DMS 273 (cell line): ENCODE data around the gene RAB10.
"Not testable (repeated sequence)": the region's sequence is repeated elsewhere in the genome, so short reads cannot be mapped to it uniquely, and the experiment has no call there.

Experiments used
- DNase-seq: peaks from one replicate; lab custom pipeline; 2025; ENCODE audit not compliant: unreplicated experiment; lab: John Stamatoyannopoulos, UW

RAB10 gene

DNA sequence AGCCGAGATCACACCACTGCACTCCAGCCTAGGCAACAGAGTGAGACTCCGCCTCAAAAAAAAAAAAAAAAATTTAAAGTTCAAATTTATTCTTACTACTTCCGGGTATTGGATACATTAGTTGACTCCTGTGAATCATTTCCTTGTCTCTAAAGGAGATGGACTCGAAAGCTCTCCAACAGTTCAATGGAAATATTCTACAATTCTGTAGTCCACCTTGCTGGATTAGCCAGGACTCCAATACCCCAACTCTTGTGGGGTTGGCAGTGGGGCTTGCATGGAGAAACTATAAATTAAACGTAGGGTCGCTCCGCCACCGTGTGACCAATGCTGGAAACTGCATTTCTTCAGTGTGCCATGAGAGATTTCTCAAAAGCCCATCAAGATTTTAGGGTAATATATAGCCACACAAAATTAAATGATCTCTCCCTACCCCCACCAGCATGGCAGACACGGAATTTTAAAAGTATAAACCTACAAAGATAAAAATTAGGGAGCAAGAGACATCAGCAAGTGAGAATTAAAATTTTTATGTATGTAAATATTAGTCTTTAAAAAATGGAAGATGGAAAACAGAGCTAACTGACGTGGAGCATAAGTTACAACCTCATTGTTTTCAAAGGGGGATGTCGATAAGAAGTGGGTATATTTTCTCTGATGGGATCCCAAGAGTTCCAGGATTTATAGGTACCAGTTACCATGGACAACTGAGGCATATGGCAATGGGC lies 111.2 kb downstream of the RAB10 start:
- DNase-seq: peak; percentile 89

DNA sequence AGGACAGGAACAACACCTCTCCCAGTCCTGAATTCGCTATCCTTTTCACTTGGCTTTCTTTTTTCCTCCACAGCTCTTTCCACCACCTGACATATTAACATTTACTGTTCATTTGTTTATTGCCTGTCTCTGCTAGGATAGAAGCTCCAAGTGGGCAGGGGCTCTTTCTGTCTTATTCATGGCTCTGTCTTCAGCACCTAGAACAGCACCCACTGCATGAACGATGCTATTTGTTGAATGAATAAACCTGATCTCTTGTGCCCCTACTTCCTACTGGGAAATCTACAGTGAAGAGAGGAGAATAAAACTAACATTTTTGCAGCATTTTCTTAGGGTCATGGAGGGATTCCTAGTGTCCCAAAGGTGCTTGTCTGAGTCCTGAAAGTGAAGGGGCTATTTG lies 114.6 kb downstream of the RAB10 start:
- DNase-seq: no peak

DNA sequence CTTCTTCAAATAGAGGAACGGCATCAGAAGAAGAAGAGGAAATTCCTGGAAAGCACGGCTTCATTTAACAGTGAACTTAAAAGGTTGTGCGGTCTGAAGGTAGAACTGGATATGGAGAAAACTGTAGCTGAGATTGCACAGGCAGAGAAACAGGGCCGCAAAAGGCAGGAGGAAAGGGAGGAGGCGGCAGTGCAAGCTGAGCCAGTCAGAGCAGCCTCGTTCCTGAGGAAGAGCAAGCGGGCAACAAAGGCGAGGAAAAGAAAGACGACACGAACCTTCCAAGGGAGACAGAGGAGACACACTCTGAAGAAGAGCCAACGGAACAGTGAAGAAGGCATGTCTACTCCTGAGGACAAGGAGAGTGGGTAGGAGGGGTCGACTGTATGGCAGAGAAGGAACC lies 116.4 kb downstream of the RAB10 start:
- no peak for DNase-seq

DNA sequence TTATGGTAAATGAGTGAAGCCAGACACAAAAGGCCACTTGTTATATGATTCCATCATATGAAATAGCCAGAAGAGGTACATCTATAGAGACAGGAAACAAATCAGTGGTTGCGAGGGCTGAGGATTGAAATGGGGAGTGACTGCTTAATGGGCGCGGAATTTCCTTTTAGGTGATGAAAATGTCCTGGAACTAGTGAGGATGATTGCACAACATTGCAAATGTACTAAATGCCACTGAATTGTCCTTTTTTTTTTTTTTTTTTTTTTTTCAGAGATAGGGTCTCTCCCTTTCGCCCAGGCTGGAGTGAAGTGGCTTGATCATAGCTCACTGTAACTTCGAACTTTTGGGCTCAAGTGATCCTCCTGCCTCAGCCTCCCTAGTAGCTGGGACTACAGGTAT lies 123.7 kb downstream of the RAB10 start:
- DNase-seq: no peak

DNA sequence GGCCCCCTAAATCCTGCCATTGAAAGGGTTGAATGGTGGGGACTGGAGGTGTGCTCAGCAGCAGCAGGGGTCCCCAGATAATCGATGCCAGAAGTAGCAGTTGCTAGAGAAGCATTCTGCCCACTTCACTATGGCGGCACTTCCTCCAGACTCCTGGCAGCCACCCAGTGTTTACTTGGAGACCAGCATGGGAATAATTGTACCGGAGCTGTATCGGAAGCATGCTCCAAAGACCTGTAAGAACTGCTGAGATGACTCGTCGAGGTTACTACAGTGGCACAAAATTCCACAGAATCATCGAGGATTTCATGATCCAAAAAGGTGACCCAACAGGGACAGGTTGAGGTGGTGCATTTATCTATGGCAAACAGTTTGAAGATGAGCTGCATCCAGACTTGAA lies 128.0 kb downstream of the RAB10 start:
- no peak for DNase-seq

DNA sequence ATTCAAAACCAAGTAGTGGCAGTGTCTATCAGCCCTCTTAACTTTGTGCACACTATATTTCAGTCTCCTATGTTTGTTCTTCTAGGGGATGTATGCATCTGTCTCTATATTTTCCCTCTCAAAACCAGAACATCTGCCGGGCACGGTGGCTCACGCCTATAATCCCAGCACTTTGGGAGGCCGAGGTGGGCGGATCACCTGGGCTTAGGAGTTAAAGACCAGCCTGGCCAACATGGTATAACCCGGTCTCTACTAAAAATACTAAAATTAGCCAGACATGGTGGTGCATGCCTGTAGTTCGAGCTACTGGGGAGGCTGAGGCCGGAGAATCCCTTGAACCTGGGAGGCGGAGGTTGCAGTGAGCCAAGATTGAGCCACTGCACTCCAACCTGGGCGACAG lies 129.1 kb downstream of the RAB10 start:
- DNase-seq: no peak

DNA sequence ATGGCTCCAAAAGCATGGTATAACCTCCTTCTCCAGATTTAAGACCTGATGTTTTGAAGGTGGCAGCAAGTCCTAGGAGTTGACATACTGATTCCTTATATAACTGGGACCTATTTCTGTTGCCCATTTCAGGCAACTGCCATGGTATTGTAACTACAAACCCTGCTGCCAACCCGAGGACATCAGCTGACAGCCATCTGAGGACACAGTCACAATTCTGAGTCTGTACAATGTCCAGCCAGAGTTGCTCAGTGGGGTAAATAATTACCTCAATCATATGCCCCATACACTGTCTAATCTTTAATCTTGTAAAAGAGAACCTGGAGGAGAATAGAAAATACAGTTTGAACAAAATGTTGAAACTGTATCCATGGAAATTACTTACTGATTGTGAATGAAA lies 130.3 kb downstream of the RAB10 start:
- no peak for DNase-seq

DNA sequence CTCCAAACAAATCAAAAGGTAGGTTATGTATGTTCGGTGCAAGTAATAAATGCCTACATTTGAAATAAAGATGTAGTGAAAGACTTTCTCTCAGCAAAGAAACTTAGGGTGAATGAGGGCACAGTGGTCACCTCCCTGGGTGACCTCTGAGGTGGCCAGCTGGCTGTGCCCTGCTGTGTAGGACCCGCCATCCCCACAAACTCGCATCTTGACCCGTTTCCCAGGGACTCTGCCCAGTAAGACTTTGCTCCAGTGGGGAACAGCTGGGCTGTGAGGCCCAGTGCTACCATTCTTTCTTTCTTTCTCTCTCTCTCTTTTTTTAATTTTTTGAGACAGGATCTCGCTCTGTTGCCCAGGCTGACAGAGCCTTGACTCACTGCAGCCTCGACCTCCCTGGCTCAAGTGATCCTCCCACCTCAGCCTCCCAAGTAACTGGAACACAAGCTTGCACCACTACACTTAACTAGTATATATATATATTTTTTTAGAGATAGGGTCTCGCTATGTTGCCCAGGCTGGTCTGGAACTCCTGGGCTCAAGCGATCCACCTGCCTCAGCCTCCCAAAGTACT lies 130.8 kb downstream of the RAB10 start:
- DNase-seq: no peak

DNA sequence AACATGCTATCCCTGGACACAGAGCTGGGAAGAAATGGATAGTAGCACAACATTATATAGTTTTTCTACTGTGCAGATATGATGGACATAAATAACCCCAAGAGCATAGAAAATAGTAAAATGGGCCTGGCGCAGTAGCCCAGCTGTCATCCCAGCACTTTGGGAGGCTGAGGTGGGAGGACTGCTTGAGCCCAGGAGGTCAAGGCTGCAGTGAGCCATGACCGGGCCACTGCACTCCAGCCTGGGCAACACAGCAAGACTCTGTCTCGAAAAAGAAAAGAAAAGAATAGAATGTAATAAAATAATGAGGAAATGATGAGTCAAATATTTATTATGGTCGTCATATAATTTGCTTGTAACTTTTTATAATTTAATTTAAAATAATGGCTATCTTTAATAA lies 131.5 kb downstream of the RAB10 start:
- DNase-seq: no peak

DNA sequence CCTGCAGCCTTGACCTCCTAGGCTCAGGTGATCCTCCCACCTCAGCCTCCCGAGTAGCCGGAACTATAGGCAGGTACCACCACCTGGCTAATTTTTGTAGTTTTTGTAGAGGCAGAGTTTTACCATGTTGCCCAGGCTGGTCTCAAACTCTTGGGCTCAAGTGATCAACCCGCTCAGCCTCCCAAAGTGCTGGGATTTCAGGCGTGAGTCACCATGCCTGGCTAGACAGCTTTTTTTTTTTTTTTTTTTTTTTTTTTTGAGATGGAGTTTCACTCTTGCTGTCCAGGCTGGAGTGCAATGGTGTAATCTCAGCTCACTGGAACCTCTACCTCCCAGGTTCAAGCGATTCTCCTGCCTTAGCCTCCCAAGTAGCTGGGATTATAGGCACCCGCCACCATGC lies 132.7 kb downstream of the RAB10 start:
- DNase-seq: not testable (repeated sequence)

DNA sequence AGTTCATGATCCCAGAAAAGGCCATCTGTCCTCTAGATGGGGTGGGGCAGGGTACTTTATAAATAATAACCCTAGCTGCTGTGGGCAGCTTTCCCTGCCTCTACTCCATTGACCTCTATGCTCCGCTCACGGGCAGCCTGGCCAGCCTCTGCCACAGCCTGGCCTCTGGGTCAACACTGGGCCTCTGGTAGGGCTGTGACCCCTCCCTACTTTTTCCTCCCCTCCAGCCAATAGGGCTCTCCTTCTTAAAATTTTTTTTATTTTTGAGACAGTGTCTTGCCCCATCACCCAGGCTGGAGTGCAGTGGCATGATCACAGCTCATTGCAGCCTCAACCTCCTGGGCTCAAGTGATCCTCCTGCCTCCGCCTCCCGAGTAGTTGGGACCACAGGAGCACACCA lies 134.9 kb downstream of the RAB10 start:
- DNase-seq: no peak

DNA sequence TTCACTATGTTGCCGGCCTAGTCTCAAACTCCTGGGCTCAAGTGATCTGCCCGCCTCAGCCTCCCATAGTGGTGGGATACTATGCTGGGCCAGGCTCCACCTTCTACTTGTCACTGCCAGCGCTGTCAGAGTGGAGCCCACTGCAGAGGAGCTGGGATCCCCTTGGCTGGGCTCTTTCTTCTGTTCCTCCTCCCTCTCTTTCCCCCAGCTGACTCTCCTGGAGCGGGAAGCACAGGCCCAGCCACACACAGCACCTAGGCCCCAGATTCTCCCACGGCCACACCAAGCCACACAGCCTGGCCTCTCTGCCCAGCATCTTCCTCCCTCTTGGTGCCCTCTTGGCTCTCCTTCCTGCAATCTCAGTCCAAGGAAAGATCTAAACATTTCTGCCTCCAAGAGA lies 135.3 kb downstream of the RAB10 start:
- no peak for DNase-seq

DNA sequence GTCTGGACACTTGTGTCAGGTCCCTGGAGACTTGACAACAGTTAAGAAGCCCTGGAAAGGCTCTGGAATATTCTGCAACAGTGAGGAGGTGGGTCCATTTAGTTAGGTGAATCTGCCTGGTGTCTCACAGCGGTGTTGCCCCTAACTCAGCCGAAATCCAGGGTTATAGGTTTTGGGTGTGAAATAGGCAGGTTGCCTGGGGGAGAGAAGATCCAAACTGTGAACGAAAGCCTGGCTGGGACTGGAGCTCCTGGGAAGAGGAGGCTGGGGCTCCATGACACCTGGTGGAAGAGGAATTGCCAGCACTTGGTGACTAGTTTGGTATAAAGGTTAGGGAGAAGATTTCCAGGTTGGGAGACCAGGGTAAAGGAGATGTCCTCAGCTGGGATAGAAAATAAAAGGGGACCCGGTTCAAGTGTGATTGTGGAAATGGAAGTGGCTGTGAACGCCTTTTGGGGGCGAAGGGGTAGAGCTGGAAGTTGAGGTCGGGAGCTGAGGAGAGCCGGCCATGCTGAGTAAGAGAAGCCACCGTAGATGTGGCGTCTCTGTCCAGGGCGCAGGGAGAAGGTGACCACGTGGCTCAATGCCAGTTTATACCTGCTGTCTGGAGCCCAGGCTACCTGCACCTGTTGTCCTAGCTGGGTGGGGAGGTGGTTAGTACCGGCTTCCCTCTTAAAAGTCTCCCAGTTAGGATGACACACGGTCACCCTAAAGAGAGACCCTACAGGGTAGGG lies 136.0 kb downstream of the RAB10 start:
- no peak for DNase-seq

DNA sequence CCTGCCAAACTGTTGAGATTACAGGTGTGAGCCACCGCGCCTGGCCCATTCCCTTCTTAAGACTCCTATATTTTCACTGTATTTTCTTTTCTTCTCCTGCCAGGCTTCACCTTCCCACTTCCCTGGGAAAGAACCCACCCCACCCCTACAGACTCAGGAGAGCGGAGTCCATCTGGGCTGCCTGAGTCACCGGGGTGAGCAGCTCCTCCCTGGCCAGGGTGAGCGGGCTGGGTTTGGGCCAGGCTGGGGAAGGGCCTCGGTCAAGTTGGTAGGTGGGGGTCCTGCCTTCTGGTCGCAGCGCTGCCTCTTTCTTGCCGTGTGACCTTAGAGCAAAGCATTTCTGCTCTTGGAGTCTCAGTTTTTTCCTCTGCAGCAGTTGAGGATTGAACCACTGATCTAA lies 136.9 kb downstream of the RAB10 start:
- DNase-seq: no peak

DNA sequence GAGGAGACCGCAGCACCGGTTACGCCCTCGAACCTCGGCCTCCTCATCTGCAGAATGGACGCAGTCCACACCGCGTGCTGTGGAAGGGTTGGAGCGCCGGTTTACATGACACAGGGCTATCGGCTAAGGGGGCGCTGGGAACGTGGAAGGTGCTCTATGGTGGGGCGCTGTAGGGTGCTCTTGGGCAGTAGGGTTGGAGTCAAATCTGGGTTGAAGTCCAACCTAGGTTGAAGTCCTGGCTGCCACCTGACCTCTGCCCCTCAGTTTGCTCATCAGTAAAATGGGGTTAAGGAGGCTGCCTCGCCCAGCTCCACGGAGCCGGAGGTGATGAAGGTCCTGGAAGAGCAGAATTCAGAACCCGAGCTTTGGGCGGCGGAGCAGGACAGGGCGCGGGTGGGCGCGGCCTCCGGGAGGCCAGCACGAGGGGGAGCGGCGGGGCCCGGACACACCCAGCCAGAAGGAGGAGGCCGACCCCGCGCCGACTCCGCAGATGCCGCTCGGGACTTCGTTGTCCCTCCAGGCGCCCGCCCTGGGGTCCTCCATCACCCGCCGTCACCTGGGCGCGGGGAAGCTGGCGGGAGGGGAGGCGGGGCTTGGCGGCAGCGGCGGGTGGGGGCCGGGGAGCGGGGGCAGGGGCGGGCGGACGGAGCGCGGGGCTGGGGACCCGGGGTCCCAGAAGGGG lies 138.4 kb downstream of the RAB10 start:
- DNase-seq: peak; percentile 57

DNA sequence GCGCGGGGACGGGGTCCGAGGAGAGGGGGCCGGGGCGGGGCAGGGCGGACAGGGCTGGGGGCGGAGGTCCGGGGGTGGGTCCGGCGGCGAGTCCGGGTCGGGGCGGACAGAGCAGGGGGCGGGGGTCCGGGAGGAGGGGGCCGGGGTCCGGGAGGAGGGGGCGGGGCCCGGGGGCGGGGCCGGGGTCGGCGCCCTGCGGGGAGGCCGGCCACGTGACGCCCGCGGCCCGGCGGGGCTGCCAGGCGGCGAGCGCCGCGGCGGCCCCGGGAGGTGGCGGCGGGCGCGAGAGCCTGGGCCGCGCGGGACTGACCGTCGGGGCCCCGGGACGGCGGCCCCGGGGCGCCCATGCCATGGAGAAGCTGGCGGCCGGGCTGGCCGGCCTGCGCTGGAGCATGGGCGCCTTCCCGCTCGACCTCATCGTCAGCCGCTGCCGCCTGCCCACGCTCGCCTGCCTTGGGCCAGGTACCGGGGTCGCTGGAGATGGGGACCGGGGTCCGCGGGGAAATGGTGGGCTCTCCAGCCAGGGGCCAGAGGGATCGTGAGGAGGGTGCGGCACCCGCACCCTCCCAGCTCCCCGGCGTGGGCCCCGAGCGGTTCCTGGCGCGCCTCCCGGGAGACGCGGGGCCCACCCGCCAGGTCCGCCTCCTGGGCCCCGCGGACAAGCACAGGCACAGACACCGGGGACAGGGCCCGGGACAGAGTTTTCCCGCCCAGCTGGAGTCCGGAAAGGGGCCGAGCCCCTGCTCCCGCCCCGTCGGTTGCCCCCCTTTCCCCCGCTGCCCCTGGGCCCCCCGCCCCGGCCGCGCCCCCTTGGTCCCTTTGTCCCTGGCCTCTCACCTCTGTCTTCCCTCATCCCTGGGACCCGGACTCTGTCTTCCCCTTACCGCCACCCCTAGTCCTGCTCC lies 139.2 kb downstream of the RAB10 start, which contains the start of gene GAREM2:
Gene GAREM2, plus strand, starts transcription at position 218 of the 905 bp plus-strand sequence. Its CDS starts 133 bp downstream, at position 351.
- DNase-seq: peak; percentile 66

DNA sequence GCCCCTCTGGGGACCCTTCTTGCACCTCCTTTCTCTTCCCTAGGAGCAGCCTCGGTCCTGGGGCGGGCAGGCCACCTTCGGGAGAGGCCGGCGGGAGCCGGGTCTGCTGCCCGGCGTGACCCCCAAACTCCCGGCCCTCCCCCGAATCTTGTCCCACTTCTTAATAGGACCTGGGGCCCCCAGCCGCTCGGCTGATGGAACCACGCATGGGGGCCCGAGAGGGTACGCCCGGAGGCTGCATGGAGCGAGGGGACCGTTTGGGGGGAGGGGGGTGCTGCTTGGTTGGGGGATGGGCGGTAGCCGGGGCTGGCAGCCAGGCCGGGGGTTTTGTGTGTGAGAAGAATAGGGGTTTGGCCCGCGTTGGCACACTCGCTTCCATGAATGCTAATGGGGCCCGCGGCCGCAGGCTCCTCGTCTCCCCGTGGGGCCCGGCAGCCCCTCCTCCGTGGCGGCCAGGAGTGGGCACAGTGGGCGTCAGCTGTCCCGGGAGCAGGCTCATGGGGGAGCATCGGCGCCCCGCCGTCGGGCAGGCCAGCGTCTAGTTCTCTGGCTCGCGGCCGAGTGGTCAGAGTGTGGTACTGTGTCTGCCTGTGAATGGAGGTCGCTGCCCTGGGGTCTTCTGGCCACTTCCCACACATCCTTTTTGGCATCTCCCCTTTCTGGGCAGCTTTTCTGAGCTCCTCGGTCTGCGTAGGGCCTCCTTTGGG lies 140.0 kb downstream of the RAB10 start:
- no peak for DNase-seq

DNA sequence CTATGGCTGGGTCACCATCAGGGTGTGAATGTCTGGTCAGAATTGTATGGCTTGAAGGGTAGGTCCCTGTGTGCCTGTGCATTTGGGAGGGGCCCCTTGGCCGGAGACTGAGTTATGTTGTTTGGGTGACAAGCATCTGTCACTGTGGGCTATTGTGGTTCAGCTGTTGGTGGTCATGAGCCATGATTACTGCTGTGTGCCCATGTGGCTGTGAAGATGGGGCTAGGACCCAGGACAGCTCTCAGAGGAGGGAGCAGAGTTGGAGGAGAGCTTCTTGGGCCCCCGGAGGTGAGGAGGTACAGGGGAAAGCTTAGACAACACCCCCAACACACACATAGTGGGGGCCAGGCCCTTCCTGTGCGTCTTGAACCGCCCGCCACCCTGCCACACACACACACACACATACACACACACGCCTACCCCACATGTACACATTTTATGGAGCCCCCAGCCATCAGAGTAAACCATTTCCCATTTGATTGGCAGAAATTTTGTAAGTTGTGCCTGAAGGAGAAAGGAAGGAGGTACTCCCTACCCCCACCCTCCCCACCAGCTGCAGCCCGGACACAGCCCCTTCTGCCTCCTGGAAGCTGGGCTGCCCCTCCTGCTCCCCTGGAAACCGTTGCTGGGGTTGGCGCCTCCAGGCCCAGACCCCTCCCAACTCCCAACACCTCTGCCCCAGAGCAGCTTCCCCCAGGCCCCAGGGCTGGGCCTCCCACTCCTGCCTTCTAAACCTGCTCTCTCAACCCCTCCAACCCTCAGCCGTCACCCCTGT lies 141.0 kb downstream of the RAB10 start:
- peak; percentile 31 for DNase-seq
